Esophagus (tissue), 2 donors: ENCODE data around the gene NAT9. TPM values are rescaled to one million over a fixed set of nuclear protein-coding genes. Genes with fewer than 3 reads are reported as not detected.
A peak's percentile ranks its signal among the peaks of the same experiment; 100 is the strongest.

Source experiments
- H3K27ac ChIP-seq, 2 donors: one replicate each; pipeline ENCODE4 v1.5.1; 2013; ENCODE audit warnings: low read depth in 2 of 2, mild to moderate bottlenecking in 2 of 2, inconsistent platforms in 1 of 2, low read length in 1 of 2, moderate library complexity in 1 of 2
- H3K27me3 ChIP-seq, 2 donors: one replicate each; pipeline ENCODE4 v1.6.1; 2013; ENCODE audit warnings: low read length in 2 of 2, control low read depth in 1 of 2, mild to moderate bottlenecking in 1 of 2; ENCODE audit not compliant: insufficient read depth in 2 of 2, control insufficient read depth in 1 of 2
- H3K36me3 ChIP-seq, 2 donors: one replicate each; pipeline ENCODE4 v1.6.1; 2013; ENCODE audit warnings: low read length in 1 of 2; ENCODE audit not compliant: control insufficient read depth in 2 of 2, insufficient read depth in 2 of 2
- H3K4me1 ChIP-seq, 2 donors: one replicate each; pipeline ENCODE4 v1.6.1; 2013; ENCODE audit warnings: low read length in 1 of 2; ENCODE audit not compliant: control insufficient read depth in 2 of 2, insufficient read depth in 2 of 2
- H3K4me3 ChIP-seq, 2 donors: one replicate each; pipeline ENCODE4 v1.5.1; 2013; ENCODE audit warnings: low read length in 2 of 2, mild to moderate bottlenecking in 2 of 2, low read depth in 1 of 2, moderate library complexity in 1 of 2
- H3K9me3 ChIP-seq, 2 donors: one replicate each; pipeline ENCODE4 v1.6.1; 2013; ENCODE audit warnings: mild to moderate bottlenecking in 2 of 2, low read depth in 1 of 2, low read length in 1 of 2, moderate library complexity in 1 of 2; ENCODE audit not compliant: control insufficient read depth in 2 of 2, insufficient read depth in 1 of 2
- WGBS, 2 donors: extraction: QIAGEN DNeasy Blood & Tissue Kit; methylation state at CpG; one replicate each; pipeline ENCODE4 v1.1.7; 2013; 5-methylcytosine and 5-hydroxymethylcytosine counted together
- polyA plus RNA-seq, 2 donors: library from polyadenylated mRNA; stranded (reverse); fragments of 200-250 nt; gene quantifications; one replicate each; pipeline ENCODE4 v1.2.3, GENCODE V29; 2013
- donor health status: healthy with polysubstance abuse.
- donor health status: Bipolar disorder and iron deficiency.

The NAT9 gene
- polyA plus RNA-seq, 2 donors, result 19.7 to 25.6 TPM

GRCh38 chr17:74750039-74750326, 26.2 kb downstream of the NAT9 start:
- Histone ChIP-seq H3K4me1 (peaks cover 2 to 28% of the 10 kb centered on the region in 2 donors), H3K4me3 (peak overlapping the region; percentile 79 to 97), H3K9me3 (no peaks in the 10 kb centered on the region), H3K27me3 (no peaks in the 10 kb centered on the region), H3K27ac (peak overlapping the region; percentile 84 to 86), H3K36me3 (peaks cover 0 to 3% of the 10 kb centered on the region in 2 donors)
- WGBS, 2 donors, result 33 to 42% methylated on average over 6 of the region's 6 CpGs

- 4 to 5% methylated on average over 44 to 46 of the region's 46 CpGs for WGBS, 2 donors
- peak overlapping the region; percentile 79 to 97 for H3K4me3 ChIP-seq
- peaks cover 0 to 2% of the 10 kb centered on the region in 2 donors for H3K36me3 ChIP-seq
- no peaks in the 10 kb centered on the region for H3K9me3 ChIP-seq
- peaks cover 2 to 23% of the 10 kb centered on the region in 2 donors for H3K4me1 ChIP-seq
- peak overlapping the region; percentile 84 to 86 for H3K27ac ChIP-seq
- H3K27me3 ChIP-seq, result no peaks in the 10 kb centered on the region
Measured at GRCh38 chr17:74749279-74750038, 26.7 kb downstream of the NAT9 start.

GRCh38 chr17:74748529-74749278, 27.4 kb downstream of the NAT9 start, which contains the start of gene NHERF1:
NHERF1 (plus strand) TSS chr17:74748628; CDS start chr17:74748847, 219 bp downstream.
- WGBS, 2 donors, result 1% methylated on average over 70 to 90 of the region's 90 CpGs
- Histone ChIP-seq H3K4me3 (peak within 1 kb of the TSS; percentile 79 to 97), H3K9me3 (no peaks in the 10 kb centered on the region), H3K4me1 (peaks cover 2 to 23% of the 10 kb centered on the region in 2 donors), H3K27me3 (no peaks in the 10 kb centered on the region), H3K36me3 (peaks cover 0 to 2% of the 10 kb centered on the region in 2 donors), H3K27ac (peak within 1 kb of the TSS; percentile 84 to 86)

- H3K4me3 ChIP-seq, result peak overlapping the region; percentile 79 to 97
- peaks cover 0 to 2% of the 10 kb centered on the region in 2 donors for H3K36me3 ChIP-seq
- H3K4me1 ChIP-seq, result peaks cover 3 to 23% of the 10 kb centered on the region in 2 donors
- 0 to 1% methylated on average over 34 of the region's 34 CpGs for WGBS, 2 donors
- H3K27me3 ChIP-seq, result no peaks in the 10 kb centered on the region
- H3K27ac ChIP-seq, result peak overlapping the region; percentile 76 to 77
- no peaks in the 10 kb centered on the region for H3K9me3 ChIP-seq
Measured at GRCh38 chr17:74748279-74748528, 27.9 kb downstream of the NAT9 start.

GRCh38 chr17:74746922-74747321, 29.2 kb downstream of the NAT9 start:
- Histone ChIP-seq H3K27ac (peak overlapping the region; percentile 7 to 50), H3K4me1 (peaks cover 5 to 23% of the 10 kb centered on the region in 2 donors)

GRCh38 chr17:74746376-74746775, 29.8 kb downstream of the NAT9 start:
- peaks cover 5 to 17% of the 10 kb centered on the region in 2 donors for H3K4me1 ChIP-seq
- no peak overlapping the region for H3K4me3 ChIP-seq
- peaks cover 0 to 2% of the 10 kb centered on the region in 2 donors for H3K36me3 ChIP-seq
- no peaks in the 10 kb centered on the region for H3K27me3 ChIP-seq
- 54 to 73% methylated on average over 5 of the region's 5 CpGs for WGBS, 2 donors
- peak overlapping the region in 1 of 2 donors; percentile 50 for H3K27ac ChIP-seq
- H3K9me3 ChIP-seq, result no peaks in the 10 kb centered on the region

More at GRCh38 chr17:74746922-74747321, 29.2 kb downstream of the NAT9 start:
- H3K4me3 ChIP-seq, result no peak overlapping the region
- WGBS, 2 donors, result 43% methylated on average over 6 of the region's 6 CpGs
- no peaks in the 10 kb centered on the region for H3K9me3 ChIP-seq
- H3K36me3 ChIP-seq, result peaks cover 0 to 2% of the 10 kb centered on the region in 2 donors
- no peaks in the 10 kb centered on the region for H3K27me3 ChIP-seq

- Histone ChIP-seq H3K4me1 (peaks cover 5 to 14% of the 10 kb centered on the region in 2 donors), H3K4me3 (no peak overlapping the region), H3K36me3 (peaks cover 0 to under 1% of the 10 kb centered on the region in 2 donors), H3K27me3 (no peaks in the 10 kb centered on the region), H3K27ac (peak overlapping the region in 1 of 2 donors; percentile 1), H3K9me3 (no peaks in the 10 kb centered on the region)
- WGBS, 2 donors, result 87 to 88% methylated on average over 8 of the region's 8 CpGs
Measured at GRCh38 chr17:74745548-74746177, 30.5 kb downstream of the NAT9 start.

GRCh38 chr17:74744714-74745547, 31.2 kb downstream of the NAT9 start:
- H3K27ac ChIP-seq, result peak overlapping the region; percentile 50 to 83
- H3K27me3 ChIP-seq, result no peaks in the 10 kb centered on the region
- WGBS, 2 donors, result 37 to 39% methylated on average over 24 of the region's 24 CpGs
- H3K4me1 ChIP-seq, result peaks cover 5 to 8% of the 10 kb centered on the region in 2 donors
- no peaks in the 10 kb centered on the region for H3K9me3 ChIP-seq
- peak overlapping the region; percentile 23 to 30 for H3K4me3 ChIP-seq
- H3K36me3 ChIP-seq, result no peaks in the 10 kb centered on the region

- Histone ChIP-seq H3K27ac (no peak overlapping the region), H3K4me3 (no peak overlapping the region), H3K27me3 (no peaks in the 10 kb centered on the region), H3K4me1 (peaks cover 5 to 7% of the 10 kb centered on the region in 2 donors), H3K9me3 (no peaks in the 10 kb centered on the region), H3K36me3 (no peaks in the 10 kb centered on the region)
- WGBS, 2 donors, result 55 to 71% methylated on average over 2 of the region's 2 CpGs
Measured at GRCh38 chr17:74744349-74744713, 31.8 kb downstream of the NAT9 start.
